ENCODE measurements around the gene ODAD2.

The ODAD2 gene

DNA sequence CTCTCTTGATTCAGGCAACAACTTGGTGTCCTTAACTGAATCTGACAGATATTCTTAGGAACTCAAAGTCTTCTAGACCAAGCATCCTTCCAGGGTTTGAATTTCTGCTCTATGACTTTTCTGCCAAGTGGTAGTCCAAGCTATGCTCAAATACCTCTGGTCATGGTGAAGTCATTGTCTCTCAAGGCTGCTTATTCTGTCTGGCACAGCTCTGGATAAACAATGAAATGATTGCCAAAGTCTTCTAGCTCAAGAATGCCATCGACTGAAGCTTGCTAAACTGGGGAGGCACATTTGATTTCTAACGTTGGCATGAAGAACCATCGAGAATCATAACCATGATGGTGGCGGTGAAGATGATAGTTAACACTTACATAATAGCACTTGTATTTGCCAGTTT lies 137.1 kb downstream of the ODAD2 start:
- no peaks in the 10 kb centered on the region for H4K20me1 ChIP-seq (ENCODE audit: insufficient read depth, low read length, poor library complexity, severe bottlenecking)
- H2AFZ ChIP-seq (ENCODE audit: low read length) = no peak overlapping the region
- H3K9me2 ChIP-seq (replicated peaks; ENCODE audit: low read depth, low read length) = no peaks in the 10 kb centered on the region
- H3K4me1 ChIP-seq (ENCODE audit: insufficient read depth, low read length, poor library complexity, severe bottlenecking) = peaks cover 3% of the 10 kb centered on the region
- no peak overlapping the region for H3K9ac ChIP-seq (ENCODE audit: low read depth, low read length, poor library complexity, severe bottlenecking)
- H3K79me2 ChIP-seq (ENCODE audit: insufficient read depth, low read length) = no peaks in the 10 kb centered on the region
- H3K4me3 ChIP-seq (ENCODE audit: low read length, poor library complexity, severe bottlenecking) = no peak overlapping the region
- H3F3A ChIP-seq (ENCODE audit: low read depth) = no peaks in the 10 kb centered on the region
- TF ChIP-seq EZH2phosphoT487 (IDR thresholded peaks at IDR 0.05; ENCODE audit: borderline replicate concordance) = no peak
- TF ChIP-seq, protein P1, sequence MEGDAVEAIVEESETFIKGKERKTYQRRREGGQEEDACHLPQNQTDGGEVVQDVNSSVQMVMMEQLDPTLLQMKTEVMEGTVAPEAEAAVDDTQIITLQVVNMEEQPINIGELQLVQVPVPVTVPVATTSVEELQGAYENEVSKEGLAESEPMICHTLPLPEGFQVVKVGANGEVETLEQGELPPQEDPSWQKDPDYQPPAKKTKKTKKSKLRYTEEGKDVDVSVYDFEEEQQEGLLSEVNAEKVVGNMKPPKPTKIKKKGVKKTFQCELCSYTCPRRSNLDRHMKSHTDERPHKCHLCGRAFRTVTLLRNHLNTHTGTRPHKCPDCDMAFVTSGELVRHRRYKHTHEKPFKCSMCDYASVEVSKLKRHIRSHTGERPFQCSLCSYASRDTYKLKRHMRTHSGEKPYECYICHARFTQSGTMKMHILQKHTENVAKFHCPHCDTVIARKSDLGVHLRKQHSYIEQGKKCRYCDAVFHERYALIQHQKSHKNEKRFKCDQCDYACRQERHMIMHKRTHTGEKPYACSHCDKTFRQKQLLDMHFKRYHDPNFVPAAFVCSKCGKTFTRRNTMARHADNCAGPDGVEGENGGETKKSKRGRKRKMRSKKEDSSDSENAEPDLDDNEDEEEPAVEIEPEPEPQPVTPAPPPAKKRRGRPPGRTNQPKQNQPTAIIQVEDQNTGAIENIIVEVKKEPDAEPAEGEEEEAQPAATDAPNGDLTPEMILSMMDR (conservative IDR thresholded peaks at IDR 0.05; ENCODE audit: low read length) = no peak
- no peaks in the 10 kb centered on the region for H3K27me3 ChIP-seq (ENCODE audit: insufficient read depth, low read length, poor library complexity, severe bottlenecking)
- H3K9me3 ChIP-seq (ENCODE audit: insufficient read depth, low read depth, low read length) = no peaks in the 10 kb centered on the region
- no peak overlapping the region for H3K4me2 ChIP-seq (ENCODE audit: low read depth, low read length, poor library complexity, severe bottlenecking)
- no peaks in the 10 kb centered on the region for H3K36me3 ChIP-seq (ENCODE audit: insufficient read depth, low read length)

DNA sequence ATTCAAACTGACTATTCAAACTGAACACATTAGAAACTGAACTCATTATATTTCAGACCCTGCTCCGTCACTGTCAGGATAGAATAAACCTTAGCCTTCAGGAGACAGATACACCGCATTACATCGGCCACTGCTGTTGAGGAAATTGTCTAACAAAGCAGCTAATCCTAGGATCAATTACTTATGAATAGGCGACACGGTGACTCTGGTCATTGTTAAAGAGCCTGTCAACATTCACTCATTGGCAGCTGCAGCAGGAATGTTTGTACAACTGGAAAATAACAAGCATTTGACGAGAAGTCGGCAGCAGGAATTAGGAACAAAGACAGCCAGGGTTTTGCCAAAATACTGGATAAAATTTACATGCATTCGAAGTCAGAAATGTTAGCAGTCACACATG lies 141.3 kb downstream of the ODAD2 start:
- Histone ChIP-seq H4K20me1 (ENCODE audit: insufficient read depth, low read length, poor library complexity, severe bottlenecking) (no peaks in the 10 kb centered on the region), H3K9me3 (ENCODE audit: insufficient read depth, low read depth, low read length) (no peaks in the 10 kb centered on the region), H2AFZ (ENCODE audit: low read length) (no peak overlapping the region), H3K36me3 (ENCODE audit: insufficient read depth, low read length) (no peaks in the 10 kb centered on the region), H3K79me2 (ENCODE audit: insufficient read depth, low read length) (no peaks in the 10 kb centered on the region), H3K27me3 (ENCODE audit: insufficient read depth, low read length, poor library complexity, severe bottlenecking) (no peaks in the 10 kb centered on the region), H3K4me2 (ENCODE audit: low read depth, low read length, poor library complexity, severe bottlenecking) (no peak overlapping the region), H3K9ac (ENCODE audit: low read depth, low read length, poor library complexity, severe bottlenecking) (no peak overlapping the region), H3K9me2 (replicated peaks; ENCODE audit: low read depth, low read length) (no peaks in the 10 kb centered on the region), H3K4me3 (ENCODE audit: low read length, poor library complexity, severe bottlenecking) (no peak overlapping the region), H3F3A (ENCODE audit: low read depth) (no peaks in the 10 kb centered on the region), H3K4me1 (ENCODE audit: insufficient read depth, low read length, poor library complexity, severe bottlenecking) (no peaks in the 10 kb centered on the region)
- TF ChIP-seq, protein P1 (conservative IDR thresholded peaks at IDR 0.05; ENCODE audit: low read length) = no peak
- no peak for TF ChIP-seq EZH2phosphoT487 (IDR thresholded peaks at IDR 0.05; ENCODE audit: borderline replicate concordance)

DNA sequence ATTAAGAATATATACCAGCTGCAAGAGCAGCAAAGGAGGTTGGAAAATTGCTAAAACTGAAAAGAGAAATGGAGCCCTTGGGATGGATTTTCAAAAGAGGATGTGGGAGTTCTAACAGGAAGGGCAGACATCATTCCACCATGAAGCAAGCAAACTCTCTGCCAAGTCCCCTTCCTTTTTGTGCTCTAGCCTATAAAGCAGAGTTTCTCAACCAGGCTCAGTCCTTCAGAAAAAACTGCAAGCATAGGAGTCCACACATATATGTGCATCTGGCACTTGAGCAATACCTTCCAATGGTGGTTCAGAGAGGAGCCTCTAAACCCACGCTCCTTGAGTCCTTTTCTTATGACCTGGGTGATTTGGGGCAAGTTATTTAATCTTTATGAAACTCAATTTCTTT lies 154.7 kb downstream of the ODAD2 start:
- no peak overlapping the region for H3K4me3 ChIP-seq (ENCODE audit: low read length, poor library complexity, severe bottlenecking)
- TF ChIP-seq, protein P1 (conservative IDR thresholded peaks at IDR 0.05; ENCODE audit: low read length) = no peak
- TF ChIP-seq EZH2phosphoT487 (IDR thresholded peaks at IDR 0.05; ENCODE audit: borderline replicate concordance) = no peak
- no peaks in the 10 kb centered on the region for H3F3A ChIP-seq (ENCODE audit: low read depth)
- no peaks in the 10 kb centered on the region for H4K20me1 ChIP-seq (ENCODE audit: insufficient read depth, low read length, poor library complexity, severe bottlenecking)
- no peak overlapping the region for H3K9ac ChIP-seq (ENCODE audit: low read depth, low read length, poor library complexity, severe bottlenecking)
- H3K9me2 ChIP-seq (replicated peaks; ENCODE audit: low read depth, low read length) = no peaks in the 10 kb centered on the region
- H3K27me3 ChIP-seq (ENCODE audit: insufficient read depth, low read length, poor library complexity, severe bottlenecking) = no peaks in the 10 kb centered on the region
- H3K4me2 ChIP-seq (ENCODE audit: low read depth, low read length, poor library complexity, severe bottlenecking) = no peak overlapping the region
- no peaks in the 10 kb centered on the region for H3K36me3 ChIP-seq (ENCODE audit: insufficient read depth, low read length)
- H3K9me3 ChIP-seq (ENCODE audit: insufficient read depth, low read depth, low read length) = no peaks in the 10 kb centered on the region
- no peaks in the 10 kb centered on the region for H3K4me1 ChIP-seq (ENCODE audit: insufficient read depth, low read length, poor library complexity, severe bottlenecking)
- no peak overlapping the region for H2AFZ ChIP-seq (ENCODE audit: low read length)
- no peaks in the 10 kb centered on the region for H3K79me2 ChIP-seq (ENCODE audit: insufficient read depth, low read length)

Measured in Loucy (cell line).